Fibroblast of skin of scalp (primary cell): ENCODE data around the gene BBS7.

ENCODE experiments used
- DNase-seq: peaks from one replicate; pipeline ENCODE4 v3.0.0-alpha.2; 2013

Gene BBS7

GRCh38 chr4:121790976-121791375 is 79.3 kb downstream of the BBS7 start:
- DNase-seq: no peak

- peak; percentile 83 for DNase-seq
Observed at GRCh38 chr4:121789960-121790829, 80.1 kb downstream of the BBS7 start.

- DNase-seq: peak; percentile 60
Observed at GRCh38 chr4:121789455-121789854, 80.8 kb downstream of the BBS7 start.

DNA sequence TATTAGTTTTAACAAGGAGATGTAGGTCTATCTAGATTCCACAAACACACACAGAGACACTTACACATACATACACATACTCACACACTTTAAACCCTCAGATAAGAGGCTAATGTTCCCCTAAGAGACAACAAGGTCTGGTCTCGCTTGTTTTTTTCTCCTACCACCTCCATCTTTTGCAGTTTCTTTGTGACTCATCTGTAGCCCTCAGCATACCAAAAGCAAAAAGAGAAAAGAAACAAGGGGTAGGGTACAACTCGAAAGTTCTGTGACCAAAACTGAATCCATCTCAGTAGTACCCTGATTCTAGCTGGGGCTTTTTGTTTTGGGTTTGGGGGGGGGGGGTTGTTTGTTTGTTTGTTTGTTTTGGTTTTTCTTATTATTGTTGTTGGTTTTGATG is 81.4 kb downstream of the BBS7 start:
- no peak for DNase-seq

DNA sequence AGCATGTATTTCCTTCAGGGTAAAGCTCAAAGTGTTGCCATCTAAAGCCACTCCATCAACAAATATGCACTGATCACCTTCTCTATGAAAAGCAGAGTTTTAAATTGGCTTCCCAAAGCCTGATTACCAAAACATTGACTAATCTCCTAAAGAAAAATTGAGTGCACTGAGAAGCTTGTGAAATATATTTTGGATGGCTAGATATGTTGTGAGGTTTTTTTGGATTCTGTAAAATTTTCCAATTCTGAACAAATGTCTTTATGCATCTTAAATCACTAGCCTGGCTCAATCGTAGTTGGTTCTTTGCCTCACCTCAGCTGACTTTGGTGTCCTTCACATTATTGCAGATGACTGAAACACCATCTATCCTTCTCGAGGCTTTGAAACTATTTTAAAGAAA is 84.1 kb downstream of the BBS7 start:
- DNase-seq: no peak

- DNase-seq: peak; percentile 79
Observed at GRCh38 chr4:121785479-121785878, 84.8 kb downstream of the BBS7 start.

DNA sequence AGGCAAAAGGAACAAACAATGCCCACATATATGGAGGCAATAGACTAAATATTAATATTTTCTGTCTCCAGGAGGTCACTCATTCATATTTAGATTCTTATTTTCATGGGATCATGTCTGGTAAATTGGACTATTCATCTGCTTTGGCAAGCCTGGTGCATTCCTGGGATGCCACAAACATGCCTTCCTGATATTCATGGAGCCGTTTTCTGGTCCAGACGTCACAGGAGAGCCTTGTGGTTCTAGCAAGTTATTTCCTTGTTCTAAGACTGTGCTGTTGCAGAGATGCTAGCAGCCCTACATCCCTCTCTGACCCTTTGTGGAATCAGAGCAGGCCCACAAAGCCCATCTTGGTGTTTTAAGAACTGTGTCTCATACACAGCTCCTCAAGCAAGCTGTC is 85.3 kb downstream of the BBS7 start:
- DNase-seq: peak; percentile 99

- DNase-seq: peak; percentile 62
Observed at GRCh38 chr4:121784401-121784800, 85.9 kb downstream of the BBS7 start.

GRCh38 chr4:121783210-121783609 is 87.1 kb downstream of the BBS7 start:
- no peak for DNase-seq

DNA sequence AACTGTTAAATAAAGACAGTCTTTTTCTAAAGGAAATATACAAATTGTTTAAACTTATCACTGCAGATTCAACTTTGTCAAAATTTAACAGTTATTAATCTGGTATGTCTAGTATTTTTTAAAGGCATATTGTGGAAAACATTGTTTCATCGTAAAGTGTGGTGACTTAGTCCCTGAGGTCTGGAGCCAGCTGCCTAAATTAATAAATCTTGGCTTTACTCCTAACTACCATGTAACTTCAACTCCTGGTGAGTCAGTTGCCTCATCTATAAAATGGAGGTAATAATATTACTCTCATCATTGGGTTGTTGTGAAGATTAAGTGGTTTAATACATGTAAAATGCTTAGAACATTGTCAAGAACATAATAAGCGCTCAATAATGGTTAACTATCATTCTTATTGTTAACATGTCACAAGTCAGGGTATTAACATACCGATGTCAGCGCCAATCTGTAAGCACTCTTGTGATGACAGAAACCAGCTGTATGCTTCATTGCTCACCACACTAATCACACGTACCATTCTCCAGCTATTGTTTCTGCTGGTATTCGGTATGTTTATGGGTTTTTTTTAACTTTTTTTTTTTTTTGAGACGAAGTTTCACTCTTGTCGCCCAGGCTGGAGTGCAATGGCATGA is 91.2 kb downstream of the BBS7 start:
- DNase-seq: no peak

DNA sequence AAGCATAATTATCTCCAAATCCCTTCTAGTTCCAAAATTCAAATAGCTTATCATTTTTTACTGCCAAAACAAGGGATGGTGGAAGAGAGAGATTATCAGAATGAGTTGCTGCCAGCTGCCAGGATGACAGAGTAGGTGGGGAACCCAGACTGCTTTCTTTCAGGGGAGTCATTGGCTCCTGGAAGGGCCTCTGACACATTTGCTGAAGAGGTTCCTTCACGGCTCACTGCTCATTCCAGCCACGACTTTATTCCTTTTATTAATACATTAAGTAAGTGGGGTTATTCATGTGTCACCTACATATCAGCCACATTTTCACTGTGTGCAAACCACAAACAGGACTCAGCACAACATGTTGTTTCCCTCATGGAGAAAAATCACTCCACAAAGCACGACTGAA is 92.6 kb downstream of the BBS7 start:
- no peak for DNase-seq

GRCh38 chr4:121776610-121777401 is 93.5 kb downstream of the BBS7 start:
- no peak for DNase-seq
